ENCODE measurements around the gene CLMN. TPM values are rescaled to one million over a fixed set of nuclear protein-coding genes. Genes with fewer than 3 reads are reported as not detected.

The CLMN gene
- total RNA-seq, result 1 to 10 TPM; 1.4 to 1.5 TPM

GRCh38 chr14:95319312-95320077 lies at the start of gene CLMN:
TSS of gene CLMN (minus strand) at chr14:95319908. CDS start at chr14:95319792, 116 bp downstream.

GRCh38 chr14:95157327-95158189 lies 162.2 kb downstream of the CLMN start, which contains the start of gene DICER1:
TSS of gene DICER1 (minus strand) at chr14:95157529. CDS start at chr14:95133458, 24,071 bp downstream.

Small RNA genes lying within 50 kb of the gene (microRNA-seq; reads per million reads assigned to microRNA genes)
- 4.0 reads per million, percentile 25 among the genes with 10 or more reads in this experiment for gene MIR3173 (ENCODE audit: borderline microRNAs expressed, borderline replicate concordance)

Other genes with a start within 250 kb of the CLMN start
- 10 to 100 TPM; 49.8 to 53.9 TPM for gene DICER1, start 162.4 kb downstream of the CLMN start, total RNA-seq
- 100 to 1,000 TPM; 101 to 109 TPM for gene SYNE3, start 196.7 kb upstream of the CLMN start, total RNA-seq
- 10 to 100 TPM; 30.3 TPM for gene GLRX5, start 215.1 kb upstream of the CLMN start, total RNA-seq